Activated CD4-positive, alpha-beta T cell treated with anti-CD3 and anti-CD28 coated beads, Interleukin-2, amount 50 U/mL, for 24 hours (primary cell): ENCODE results near the gene BARX2.

Experiments used
- DNase-seq, 2 donors: peaks; one replicate each; pipeline ENCODE4 v3.0.0-alpha.2; 2020; ENCODE audit warnings: low read depth in 1 of 2, low spot score in 1 of 2

The BARX2 gene

DNA sequence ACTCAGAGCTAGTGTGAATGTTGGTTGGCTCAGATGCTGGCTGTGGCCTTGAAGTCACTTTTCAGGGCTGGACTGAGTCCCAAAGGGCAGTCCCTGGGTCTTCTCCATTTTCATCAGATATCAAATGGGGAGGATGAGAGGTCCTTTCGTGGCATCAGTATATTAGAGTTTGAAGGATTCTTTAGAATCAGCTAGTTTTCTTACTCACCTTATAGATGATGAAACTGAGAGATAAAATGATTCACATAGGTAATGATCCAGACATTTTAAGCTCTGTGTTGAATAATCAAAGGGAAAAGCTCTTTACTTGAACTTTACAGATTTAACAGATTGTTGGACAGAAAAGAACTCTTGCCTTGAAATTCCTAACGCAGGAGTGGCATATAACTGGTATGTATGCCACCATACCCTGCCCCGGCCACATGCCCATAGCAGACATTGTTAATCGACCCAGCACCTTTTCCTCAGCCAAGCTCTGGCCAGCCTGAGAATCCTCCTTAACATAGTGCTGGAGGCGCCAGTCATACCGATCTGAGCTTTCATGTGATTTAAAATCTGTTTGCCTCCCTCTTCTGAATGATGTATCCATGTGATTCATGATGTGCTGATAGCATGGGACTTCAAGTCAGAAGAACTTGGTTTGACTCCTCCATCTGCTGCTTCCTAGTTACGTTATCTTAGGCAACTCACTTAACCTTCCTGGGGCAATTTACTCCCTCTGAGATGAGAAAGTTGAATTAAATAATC, 60.0 kb downstream of the BARX2 start:
- no peak for DNase-seq

DNA sequence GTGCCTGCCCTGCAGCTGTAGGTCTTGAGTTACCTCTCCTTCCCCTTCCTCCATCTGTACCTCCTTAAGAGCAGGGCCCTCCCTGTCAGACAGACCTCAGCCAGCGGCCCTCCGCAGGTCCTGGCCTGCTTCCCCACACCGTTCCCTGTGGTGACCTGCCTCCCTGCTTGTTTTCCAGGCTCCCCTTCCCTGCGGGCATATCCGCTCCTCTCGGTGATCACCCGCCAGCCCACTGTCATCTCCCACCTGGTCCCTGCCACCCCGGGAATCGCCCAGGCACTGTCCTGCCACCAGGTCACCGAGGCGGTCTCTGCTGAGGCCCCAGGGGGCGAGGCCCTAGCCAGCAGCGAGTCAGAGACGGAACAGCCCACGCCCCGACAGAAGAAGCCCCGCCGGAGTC, 60.9 kb downstream of the BARX2 start:
- no peak for DNase-seq

DNA sequence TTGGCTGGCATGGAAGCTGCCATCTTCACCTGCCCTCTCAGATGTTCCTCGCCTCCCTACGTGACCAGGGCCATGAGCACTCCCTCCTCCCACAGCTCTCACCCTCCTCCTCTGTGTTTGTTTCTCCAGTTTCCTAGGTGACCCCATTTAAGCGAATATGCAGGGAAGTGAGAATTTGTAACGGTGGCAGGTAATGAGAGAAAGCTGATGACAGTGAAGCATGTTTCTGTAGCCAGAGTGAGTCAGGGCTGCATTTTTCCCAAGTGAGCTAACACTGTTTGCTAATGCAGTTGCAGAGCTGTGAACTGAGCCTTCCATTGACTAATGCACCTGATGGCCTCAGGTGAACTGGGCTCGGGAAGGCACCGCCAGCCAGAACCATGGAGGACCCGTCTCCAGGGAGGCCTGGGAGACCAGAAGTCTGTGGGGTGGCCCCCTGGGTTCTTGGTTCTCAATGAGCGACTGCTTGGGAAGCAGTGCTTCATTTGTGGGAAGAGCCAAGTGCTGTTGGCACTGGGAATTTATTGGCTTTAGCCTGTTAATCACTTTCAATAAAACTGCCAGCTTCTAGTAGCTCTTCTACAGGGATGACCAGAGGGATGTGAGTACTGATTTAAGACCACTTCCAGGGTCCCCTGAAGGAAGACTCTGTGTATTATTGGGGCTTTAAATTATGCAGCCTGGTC, 64.5 kb downstream of the BARX2 start:
- no peak for DNase-seq

DNA sequence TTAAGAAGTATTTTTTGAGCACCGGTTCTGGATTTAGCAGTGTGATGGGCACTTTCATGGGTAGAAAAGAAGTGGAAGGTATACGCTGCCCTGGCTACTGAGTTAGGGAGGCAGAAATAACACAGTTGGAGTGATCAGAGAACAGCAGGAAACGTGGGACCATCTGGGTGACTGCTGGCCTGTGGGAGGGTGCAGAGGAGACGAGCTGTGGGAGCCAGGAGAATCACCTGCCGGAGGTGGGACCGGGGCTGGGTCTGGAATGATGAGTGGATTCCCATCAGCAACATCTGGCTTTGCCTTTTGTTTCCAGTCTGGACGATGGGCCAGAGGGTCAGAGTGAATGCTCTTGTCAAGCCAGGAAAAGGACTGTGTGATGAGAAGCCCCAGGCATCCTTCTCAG, 66.5 kb downstream of the BARX2 start:
- no peak for DNase-seq

DNA sequence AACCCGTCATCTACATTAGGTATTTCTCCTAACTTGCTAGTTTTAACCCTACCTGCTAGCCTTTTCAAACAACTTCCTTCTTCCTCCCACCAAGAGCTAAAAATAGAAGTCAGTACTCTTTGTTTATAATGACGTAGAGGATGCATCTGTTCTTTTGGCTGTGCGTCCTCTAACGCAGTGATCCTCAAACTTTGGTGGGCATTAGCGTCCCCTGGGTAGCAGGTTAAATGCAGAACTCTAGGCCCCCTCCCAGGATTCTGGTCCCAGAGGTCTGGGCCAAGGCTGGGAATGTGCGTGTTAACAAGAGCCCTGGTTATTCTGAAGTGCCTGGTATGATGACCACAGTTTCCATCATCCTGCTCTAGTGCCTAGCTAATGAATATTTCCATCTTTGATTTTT, 67.6 kb downstream of the BARX2 start:
- DNase-seq: no peak

DNA sequence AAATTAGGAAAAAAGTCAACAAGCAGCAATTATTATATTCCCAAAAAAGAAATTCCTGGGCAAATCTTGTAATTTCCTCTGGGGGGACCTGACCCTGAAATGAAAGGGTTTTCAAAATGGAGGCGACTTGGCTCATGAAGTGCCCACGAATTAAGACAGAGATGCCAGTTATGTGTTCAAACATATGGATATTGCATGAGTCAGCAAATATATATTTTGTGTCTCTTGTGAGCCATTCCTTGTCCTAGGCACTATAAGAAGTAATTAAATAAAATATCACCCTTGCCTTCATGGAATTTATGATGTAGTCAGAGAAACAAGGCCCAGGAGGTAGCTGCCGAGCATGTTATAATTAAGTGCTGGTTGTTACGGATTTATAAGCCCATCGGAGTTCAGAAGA, 68.6 kb downstream of the BARX2 start:
- DNase-seq: no peak

DNA sequence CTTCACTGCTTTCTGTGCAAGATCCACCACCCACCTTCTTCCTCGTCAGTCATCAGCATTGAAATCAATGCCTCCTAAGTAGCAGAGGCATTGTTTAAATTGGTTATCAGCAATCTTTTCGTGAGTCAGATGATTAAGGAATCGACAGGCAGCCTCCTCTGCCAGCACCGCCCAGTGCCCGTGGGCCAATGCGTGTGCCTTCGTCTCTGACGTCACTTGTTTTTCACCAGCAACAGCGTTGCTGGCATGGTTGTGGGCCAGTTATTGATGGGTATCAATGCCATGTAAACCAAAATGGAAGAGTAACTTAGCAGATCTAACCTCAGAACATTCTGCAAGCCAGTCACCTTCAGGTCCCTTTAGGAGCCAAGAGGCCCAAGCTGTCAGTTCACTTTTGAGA, 69.6 kb downstream of the BARX2 start:
- DNase-seq: no peak

DNA sequence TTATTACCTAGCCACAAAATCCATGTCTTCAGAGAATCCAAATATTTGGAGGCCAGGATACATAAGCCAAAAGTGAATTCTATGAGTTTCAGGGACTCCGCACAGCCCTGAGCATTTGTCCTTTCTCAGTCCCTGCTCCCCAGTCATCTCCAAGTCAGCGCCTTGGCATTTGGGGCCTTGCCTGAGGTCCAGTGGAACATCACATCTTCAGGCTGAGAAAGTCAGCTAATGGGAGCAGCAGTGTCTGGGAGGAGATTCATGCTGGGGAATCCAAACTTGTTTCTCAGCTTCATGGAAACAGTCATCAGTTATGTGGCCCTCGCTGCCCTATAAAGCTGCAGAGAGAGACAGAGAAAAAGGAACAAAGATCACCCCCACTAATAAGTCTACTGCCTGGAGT, 70.9 kb downstream of the BARX2 start:
- no peak for DNase-seq

DNA sequence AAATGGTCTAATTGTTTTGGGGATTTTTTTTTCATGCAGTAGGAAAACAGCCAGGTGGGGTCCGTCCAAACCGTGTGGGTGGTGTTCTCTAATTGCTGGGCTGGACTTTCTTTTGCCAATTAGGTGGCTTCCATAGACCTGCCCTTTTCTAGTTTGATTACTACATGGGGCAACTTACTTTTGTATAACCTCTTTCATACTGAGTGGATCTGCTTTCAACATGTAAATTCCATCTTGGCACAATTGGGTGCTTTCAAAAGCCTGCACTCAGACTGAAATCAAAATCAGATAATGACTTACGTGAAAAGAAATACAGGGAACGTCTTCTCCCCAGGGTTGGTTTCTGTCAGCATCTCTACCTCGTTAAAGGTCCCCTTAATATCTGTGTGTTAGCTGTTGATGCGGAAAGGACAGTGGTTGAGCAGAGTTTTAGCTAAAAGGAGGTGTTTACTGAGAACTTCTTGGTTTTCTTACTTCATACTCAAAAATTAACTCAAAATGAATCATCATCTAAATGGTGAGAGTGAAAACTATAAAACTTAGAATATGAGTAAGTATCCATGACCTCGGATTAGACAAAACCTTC, 72.1 kb downstream of the BARX2 start:
- DNase-seq: no peak

DNA sequence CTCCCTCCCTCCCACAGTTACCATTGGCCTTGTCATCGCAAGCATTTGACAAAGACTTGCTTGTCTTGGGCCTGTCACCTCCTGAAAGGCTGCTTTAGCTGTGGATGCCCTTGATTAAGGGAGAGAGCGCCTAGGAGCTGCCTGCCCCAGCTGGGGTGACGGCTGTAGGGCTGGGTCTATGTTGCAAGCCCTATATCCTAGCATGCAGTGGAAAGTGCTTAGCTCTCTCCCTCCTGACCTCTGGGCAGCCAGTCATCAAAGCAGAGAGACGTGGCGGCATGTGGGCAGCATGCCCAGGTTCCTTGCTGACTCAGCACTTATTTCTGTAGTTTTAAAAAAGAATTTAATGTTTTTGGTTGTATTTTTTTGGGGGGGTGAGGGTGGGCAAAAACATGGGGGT, 75.9 kb downstream of the BARX2 start:
- no peak for DNase-seq

DNA sequence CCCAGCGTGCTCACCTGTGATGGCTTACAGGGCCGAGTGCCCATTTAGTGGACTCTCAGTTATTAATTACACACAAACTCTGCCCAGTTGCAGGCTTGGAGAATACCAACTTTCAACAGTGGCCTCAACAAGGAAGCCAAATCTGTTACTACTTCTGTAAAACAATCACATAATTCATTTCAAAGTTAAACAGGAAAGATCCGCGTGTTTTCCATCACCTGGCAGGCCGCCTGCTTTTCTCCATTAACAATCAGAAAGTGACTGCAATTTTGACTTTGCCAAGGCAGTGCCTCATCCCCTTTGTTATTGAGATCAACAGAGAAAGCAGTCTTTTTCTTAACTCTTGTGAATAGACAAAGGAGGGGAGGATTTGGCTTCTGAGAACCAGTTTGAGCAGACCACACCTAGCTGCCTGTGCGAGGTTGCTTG, 77.7 kb downstream of the BARX2 start:
- DNase-seq: no peak

DNA sequence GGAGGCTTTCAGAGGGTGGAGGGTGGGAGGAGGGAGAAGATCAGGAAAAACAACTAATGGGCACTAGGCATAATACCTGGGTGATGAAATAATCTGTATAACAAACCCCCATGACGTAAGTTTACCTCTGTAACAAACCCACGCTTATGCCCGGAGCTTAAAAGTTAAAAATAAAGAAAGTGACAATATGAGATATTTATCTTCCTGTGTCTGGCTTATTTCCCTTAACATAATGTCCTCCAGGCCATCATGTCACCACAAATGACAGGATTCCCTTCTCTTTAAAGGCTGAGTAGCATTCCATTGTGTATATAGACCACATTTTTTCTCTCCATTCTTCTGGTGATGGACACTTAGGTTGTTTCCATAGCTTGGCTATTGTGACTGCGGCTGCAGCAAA, 79.5 kb downstream of the BARX2 start:
- DNase-seq: no peak

DNA sequence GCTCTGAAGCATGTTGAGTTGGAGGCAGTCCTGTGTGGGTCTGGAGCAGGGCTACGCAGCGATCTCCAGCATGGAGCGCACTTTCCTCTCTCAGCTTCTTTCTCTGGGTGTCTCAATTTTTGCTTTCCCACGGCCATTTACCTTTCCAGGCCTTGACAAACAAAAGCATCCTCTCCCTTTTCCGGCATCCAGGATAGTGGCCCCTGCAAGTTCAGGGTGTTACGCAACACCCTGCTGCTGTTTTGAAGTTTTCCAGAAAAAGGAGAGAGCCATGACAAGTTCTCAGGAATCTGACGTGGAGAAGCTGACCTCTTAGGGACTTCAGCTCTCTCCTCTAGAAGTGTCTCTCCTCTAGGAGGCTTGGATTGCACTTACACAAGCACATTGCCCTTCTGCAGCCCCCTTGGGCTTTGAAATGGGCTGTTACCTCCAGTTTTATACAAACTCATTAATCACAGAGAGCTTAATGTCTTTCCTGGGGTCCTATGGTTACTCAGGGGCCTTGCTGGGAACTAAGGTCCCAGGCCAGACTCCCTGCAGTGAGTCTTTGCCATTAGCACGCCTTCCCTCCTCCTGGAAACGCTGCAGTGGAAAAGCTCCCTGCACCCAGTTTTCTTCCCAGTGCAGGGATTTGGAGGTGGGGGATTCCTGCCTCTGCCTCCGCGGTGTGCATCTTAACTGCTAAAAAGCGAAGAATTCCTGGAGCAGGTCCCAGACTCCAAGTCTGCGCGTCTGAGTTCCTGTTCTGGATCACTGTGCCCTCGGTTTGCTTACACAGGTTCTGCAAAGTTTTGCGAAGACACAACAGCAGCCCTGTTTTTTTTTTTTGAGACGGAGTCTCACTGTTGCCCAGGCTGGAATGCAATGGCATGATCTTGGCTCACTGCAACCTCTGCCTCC, 80.4 kb downstream of the BARX2 start:
- DNase-seq: no peak

DNA sequence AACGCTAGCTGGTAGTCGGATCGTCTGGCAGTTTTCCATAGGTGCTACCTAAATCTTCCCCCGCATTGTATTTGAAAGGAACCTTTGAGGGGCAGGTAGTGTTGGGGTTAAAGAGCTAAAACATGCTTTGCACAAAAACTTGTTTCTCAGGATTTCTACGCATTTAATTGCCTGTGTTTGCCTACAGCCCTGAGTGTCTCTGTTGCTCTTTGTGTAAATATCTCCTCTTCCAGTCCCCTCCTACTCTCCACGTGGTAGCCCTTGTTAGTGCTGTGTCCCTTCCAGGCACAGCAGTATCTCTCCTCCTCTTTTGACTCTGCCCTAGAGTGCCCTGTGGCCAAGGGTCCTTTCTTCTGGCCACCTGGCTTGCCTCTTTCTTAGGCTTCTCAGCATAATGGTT, 81.7 kb downstream of the BARX2 start:
- DNase-seq: no peak

DNA sequence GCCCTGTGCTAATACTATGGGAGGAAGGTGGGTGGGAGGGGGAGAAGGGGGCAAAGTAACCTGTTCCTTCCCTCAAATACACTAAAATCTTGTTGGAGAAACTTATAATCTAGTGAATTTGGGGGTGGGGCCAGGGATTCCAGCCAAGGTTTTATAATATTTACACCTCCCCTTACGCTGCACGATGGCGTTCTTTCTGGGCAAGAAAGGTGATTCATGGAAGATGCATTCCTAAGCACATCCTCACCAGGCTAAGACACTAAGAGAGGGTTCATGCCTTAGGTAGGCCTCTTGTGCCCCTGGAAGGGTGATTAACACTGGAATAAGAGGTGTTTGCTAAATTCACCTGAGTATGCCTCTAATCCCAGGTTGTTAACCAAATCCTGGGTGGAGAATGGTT, 82.6 kb downstream of the BARX2 start:
- no peak for DNase-seq

DNA sequence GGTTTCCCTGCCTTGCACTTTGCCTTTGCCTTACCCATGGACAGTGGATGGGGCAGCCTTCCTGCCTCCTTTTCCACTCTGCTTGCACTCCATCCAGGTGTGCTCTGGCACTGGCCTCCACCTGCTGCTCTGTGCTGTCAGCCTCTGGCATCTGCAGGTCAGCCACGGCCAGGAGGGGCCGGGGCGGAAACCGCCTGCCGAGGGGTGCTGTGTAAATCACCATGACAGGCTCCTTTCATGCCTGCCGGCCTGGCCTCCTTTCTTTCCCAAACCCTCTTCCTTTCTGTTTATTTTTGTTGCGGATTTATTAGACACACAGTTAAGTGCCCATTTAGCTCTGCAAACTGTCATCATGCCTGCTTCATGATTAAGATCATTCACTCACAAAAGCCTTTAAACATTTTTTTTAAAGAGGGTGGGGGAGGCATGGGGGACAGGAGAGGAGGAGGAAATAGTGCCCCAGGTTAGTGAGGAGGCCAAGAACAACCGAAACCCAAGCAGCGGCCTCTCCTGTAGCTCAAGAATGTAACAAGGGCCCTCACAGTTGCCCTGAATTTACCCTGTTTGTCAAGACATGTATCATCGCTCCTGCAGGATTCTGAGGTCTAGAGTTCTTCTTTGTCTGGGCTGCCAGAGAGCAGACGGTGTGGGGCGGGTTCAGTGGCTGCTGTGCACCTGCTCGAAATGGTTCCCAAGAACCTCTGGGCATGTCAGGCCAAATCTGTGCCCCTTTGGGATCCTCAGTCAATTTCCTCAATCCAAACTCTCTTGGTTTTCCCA, 83.3 kb downstream of the BARX2 start:
- DNase-seq: no peak

DNA sequence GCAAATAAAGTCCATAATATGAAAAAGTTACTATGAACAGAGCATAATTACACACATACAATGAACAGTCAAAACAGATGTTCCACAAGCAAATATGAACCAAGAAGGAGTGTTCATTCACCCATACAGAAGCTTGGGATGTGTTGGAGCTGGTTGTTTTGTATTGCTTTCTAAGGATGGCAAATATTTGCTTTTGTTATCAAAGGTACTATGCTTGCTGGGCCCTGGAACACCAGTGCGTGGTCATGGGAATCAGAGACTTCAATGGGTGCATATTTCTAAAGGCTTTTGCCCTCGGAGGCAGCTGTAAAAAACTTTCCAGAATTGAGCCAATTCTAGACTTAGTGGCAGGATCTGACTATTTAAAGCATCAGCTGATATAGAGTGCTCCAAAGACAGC, 85.1 kb downstream of the BARX2 start:
- DNase-seq: no peak

DNA sequence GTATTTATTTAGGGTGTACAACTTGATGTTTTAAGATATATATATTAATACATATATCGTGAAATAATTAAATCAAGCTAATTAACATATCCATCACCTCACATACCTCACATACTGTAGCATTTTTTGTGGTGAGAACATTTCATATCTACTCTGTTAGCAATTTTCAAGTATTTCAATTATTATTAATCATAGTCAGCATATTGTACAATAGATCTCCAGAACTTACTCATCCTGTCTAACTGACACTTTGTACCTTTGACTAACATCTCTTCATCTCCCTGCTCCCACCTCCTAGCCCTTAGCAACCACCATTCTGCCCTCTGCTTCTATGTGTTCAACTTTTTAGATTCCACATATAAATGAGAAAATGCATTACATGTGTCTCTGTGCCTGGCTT, 108.4 kb downstream of the BARX2 start:
- no peak for DNase-seq

DNA sequence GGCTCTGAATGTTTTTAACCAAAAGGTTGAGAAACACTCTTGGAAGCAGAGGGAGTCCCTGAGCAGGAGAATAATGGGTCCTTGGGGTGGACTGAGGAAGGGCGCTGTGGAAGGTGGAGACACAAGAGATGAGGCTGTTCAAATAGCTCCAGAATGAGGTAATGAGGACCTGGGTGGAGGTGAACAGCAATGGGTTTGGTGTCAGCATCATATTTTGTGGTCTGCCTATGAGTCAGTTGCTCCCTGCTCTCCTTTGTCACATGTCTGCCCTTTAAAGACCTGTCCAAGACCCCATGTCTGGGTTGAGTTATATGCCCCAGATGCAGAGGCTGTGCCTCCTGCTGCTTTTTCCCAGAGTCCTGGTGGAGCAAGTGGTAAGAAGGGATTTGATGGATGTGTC, 113.6 kb downstream of the BARX2 start:
- DNase-seq: no peak

DNA sequence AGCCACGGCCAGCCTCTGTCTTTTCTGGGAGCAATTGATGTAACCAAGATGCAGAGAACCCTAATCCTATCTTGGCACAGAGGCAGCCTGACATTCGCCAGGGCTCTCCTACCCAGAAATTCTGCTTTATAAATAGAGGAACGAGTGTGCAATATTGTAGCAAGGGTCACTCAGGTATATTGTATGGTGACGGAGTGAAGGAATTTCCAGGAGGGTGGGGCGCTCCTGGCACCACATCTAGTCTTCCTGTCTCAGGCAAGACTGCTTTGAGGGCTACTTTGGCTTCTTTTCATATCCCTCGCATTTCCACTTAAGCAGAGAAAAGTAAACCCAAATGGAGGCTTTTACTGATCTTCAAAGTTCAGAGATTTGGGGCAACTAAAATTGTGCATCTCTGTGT, 114.4 kb downstream of the BARX2 start:
- no peak for DNase-seq

DNA sequence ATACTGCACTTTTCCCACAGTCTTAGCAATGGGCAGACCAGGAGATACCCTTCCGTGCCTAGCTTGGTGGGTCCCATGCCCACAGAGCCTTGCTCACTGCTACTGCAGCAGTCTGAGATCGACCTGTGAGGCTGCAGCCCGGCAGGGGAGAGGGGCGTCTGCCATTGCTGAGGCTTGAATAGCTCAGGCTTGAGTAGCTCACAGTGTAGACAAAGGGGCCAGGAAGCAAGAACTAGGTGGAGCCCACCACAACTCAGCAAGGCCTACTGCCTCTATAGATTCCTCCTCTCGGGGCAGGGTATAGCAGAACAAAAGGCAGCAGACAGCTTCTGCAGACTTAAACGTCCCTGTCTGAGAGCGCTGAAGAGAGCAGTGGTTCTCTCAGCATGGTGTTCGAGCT, 118.1 kb downstream of the BARX2 start:
- DNase-seq: no peak
